HEK293 (cell line): ENCODE data around the gene RABIF.

Source experiments
- CTCF ChIA-PET: fragments of 350-600 bp; formaldehyde crosslinking; extraction: SDS; loops from one replicate; lab custom pipeline; 2021; ENCODE audit warnings: antibody characterized with exemption; lab: Yijun Ruan, JAX
- POLR2A ChIA-PET: fragments of 300-600 bp; formaldehyde crosslinking; extraction: SDS; loops from one replicate; lab custom pipeline; 2020; ENCODE audit warnings: antibody characterized with exemption, inconsistent platforms; lab: Yijun Ruan, JAX
- H3K27ac ChIP-seq: fragments of 200-500 bp; sonication (Bioruptor generic); 2 replicates; pipeline ENCODE4 v1.5.1; 2014; ENCODE audit warnings: low read depth, low read length, control low read depth, inconsistent platforms; ENCODE audit errors: extremely low read depth
- H3K36me3 ChIP-seq, 2 experiments: fragments of 200-500 bp in 1 of 2; sonication (Bioruptor generic) in 1 of 2; 1 replicate in 1 of 2; 2 replicates in 1 of 2; pipeline ENCODE4 v1.5.1; 2014 to 2017; ENCODE audit warnings: inconsistent platforms in 2 of 2, low read length in 2 of 2; ENCODE audit not compliant: control insufficient read depth in 2 of 2, insufficient read depth in 1 of 2
- H3K4me1 ChIP-seq: fragments of 200-500 bp; sonication (Bioruptor generic); 2 replicates; pipeline ENCODE4 v1.5.1; 2014; ENCODE audit warnings: mild to moderate bottlenecking, low read length, inconsistent platforms; ENCODE audit not compliant: control insufficient read depth, insufficient read depth
- H3K4me3 ChIP-seq: 2 replicates; pipeline ENCODE4 v1.5.1; 2011; ENCODE audit warnings: low read depth, mild to moderate bottlenecking, control low read depth, low read length, moderate library complexity
- H3K9me3 ChIP-seq: fragments of 200-500 bp; sonication (Bioruptor generic); 2 replicates; pipeline ENCODE4 v1.5.1; 2014; ENCODE audit warnings: low read depth, low read length, inconsistent platforms; ENCODE audit not compliant: control insufficient read depth, insufficient read depth
- BCL6B ChIP-seq: fragments of 450-650 bp; formaldehyde crosslinking; IDR thresholded peaks from 2 replicates; pipeline ENCODE4 v1.5.1; 2017; ENCODE audit warnings: missing biosample characterization, missing genetic modification characterization
- GLIS2 ChIP-seq: fragments of 450-650 bp; formaldehyde crosslinking; IDR thresholded peaks from 2 replicates; pipeline ENCODE4 v1.5.1; 2016; ENCODE audit warnings: missing biosample characterization, missing genetic modification characterization
- HOXA7 ChIP-seq: sonication (generic); formaldehyde crosslinking; IDR thresholded peaks from 2 replicates; pipeline ENCODE4 v1.8.1; 2022; ENCODE audit warnings: missing genetic modification reagents, borderline replicate concordance
- KLF1 ChIP-seq: fragments of 450-650 bp; formaldehyde crosslinking; IDR thresholded peaks from 2 replicates; pipeline ENCODE4 v1.5.1; 2016; ENCODE audit warnings: missing biosample characterization, missing genetic modification characterization
- KLF8 ChIP-seq: fragments of 450-650 bp; formaldehyde crosslinking; IDR thresholded peaks from 2 replicates; pipeline ENCODE4 v1.5.1; 2016; ENCODE audit warnings: missing biosample characterization, missing genetic modification characterization
- MEIS1 ChIP-seq: sonication (generic); formaldehyde crosslinking; IDR thresholded peaks from 2 replicates; pipeline ENCODE4 v1.8.1; 2022; ENCODE audit warnings: missing genetic modification reagents, mild to moderate bottlenecking, borderline replicate concordance
- OSR2 ChIP-seq: fragments of 450-650 bp; formaldehyde crosslinking; IDR thresholded peaks from 2 replicates; pipeline ENCODE4 v1.5.1; 2016; ENCODE audit warnings: missing biosample characterization, missing genetic modification characterization
- OVOL3 ChIP-seq: fragments of 450-650 bp; formaldehyde crosslinking; IDR thresholded peaks from 2 replicates; pipeline ENCODE4 v1.5.1; 2016; ENCODE audit warnings: missing biosample characterization, missing genetic modification characterization
- TCF7L2 ChIP-seq: IDR thresholded peaks from 2 replicates; pipeline ENCODE4 v1.6.1; 2011; ENCODE audit warnings: low read depth, mild to moderate bottlenecking, inconsistent platforms, low read length, moderate library complexity, borderline replicate concordance
- TSHZ1 ChIP-seq: fragments of 450-650 bp; formaldehyde crosslinking; IDR thresholded peaks from 2 replicates; pipeline ENCODE4 v1.5.1; 2016; ENCODE audit warnings: missing biosample characterization, missing genetic modification characterization, borderline replicate concordance
- ZBTB1 ChIP-seq: fragments of 450-650 bp; formaldehyde crosslinking; IDR thresholded peaks from 2 replicates; pipeline ENCODE4 v1.5.1; 2016; ENCODE audit warnings: missing biosample characterization, missing genetic modification characterization
- ZFP69B ChIP-seq: fragments of 450-650 bp; formaldehyde crosslinking; IDR thresholded peaks from 2 replicates; pipeline ENCODE4 v1.5.1; 2016; ENCODE audit warnings: missing biosample characterization, missing genetic modification characterization
- ZNF10 ChIP-seq: fragments of 450-650 bp; formaldehyde crosslinking; IDR thresholded peaks from 2 replicates; pipeline ENCODE4 v1.5.1; 2017; ENCODE audit warnings: missing biosample characterization, missing genetic modification characterization
- ZNF280C ChIP-seq: fragments of 450-650 bp; formaldehyde crosslinking; IDR thresholded peaks from 2 replicates; pipeline ENCODE4 v1.5.1; 2016; ENCODE audit warnings: missing biosample characterization, missing genetic modification characterization
- ZNF302 ChIP-seq: fragments of 450-650 bp; formaldehyde crosslinking; IDR thresholded peaks from 2 replicates; pipeline ENCODE4 v1.5.1; 2016; ENCODE audit warnings: missing biosample characterization, missing genetic modification characterization, low read depth
- ZNF350 ChIP-seq: fragments of 450-650 bp; formaldehyde crosslinking; IDR thresholded peaks from 2 replicates; pipeline ENCODE4 v1.5.0; 2017; ENCODE audit warnings: missing biosample characterization, mild to moderate bottlenecking, missing genetic modification characterization
- ZNF423 ChIP-seq: fragments of 450-650 bp; formaldehyde crosslinking; IDR thresholded peaks from 2 replicates; pipeline ENCODE4 v1.5.1; 2016; ENCODE audit warnings: missing biosample characterization, missing genetic modification characterization
- ZNF544 ChIP-seq: fragments of 450-650 bp; formaldehyde crosslinking; IDR thresholded peaks from 2 replicates; pipeline ENCODE4 v1.5.0; 2017; ENCODE audit warnings: missing biosample characterization, missing genetic modification characterization
- ZNF560 ChIP-seq: fragments of 450-650 bp; formaldehyde crosslinking; IDR thresholded peaks from 2 replicates; pipeline ENCODE4 v1.5.1; 2017; ENCODE audit warnings: missing biosample characterization, missing genetic modification characterization, borderline replicate concordance
- ZNF658 ChIP-seq: fragments of 450-650 bp; formaldehyde crosslinking; IDR thresholded peaks from 2 replicates; pipeline ENCODE4; 2016; ENCODE audit warnings: missing biosample characterization, missing genetic modification characterization
- ZNF747 ChIP-seq: fragments of 450-650 bp; formaldehyde crosslinking; IDR thresholded peaks from 2 replicates; pipeline ENCODE4 v1.5.1; 2016; ENCODE audit warnings: missing biosample characterization, missing genetic modification characterization
- ZNF837 ChIP-seq: fragments of 450-650 bp; formaldehyde crosslinking; IDR thresholded peaks from 2 replicates; pipeline ENCODE4 v1.5.1; 2016; ENCODE audit warnings: missing biosample characterization, missing genetic modification characterization
- TF ChIP-seq, protein P1 (sequence below): fragments of 450-650 bp; formaldehyde crosslinking; IDR thresholded peaks from 2 replicates; pipeline ENCODE4 v1.5.1; 2017; ENCODE audit warnings: missing biosample characterization, missing genetic modification characterization
- TF ChIP-seq, protein P2 (sequence below): fragments of 450-650 bp; formaldehyde crosslinking; IDR thresholded peaks from 2 replicates; pipeline ENCODE4 v1.5.1; 2016; ENCODE audit warnings: missing biosample characterization, missing genetic modification characterization

Gene RABIF

DNA sequence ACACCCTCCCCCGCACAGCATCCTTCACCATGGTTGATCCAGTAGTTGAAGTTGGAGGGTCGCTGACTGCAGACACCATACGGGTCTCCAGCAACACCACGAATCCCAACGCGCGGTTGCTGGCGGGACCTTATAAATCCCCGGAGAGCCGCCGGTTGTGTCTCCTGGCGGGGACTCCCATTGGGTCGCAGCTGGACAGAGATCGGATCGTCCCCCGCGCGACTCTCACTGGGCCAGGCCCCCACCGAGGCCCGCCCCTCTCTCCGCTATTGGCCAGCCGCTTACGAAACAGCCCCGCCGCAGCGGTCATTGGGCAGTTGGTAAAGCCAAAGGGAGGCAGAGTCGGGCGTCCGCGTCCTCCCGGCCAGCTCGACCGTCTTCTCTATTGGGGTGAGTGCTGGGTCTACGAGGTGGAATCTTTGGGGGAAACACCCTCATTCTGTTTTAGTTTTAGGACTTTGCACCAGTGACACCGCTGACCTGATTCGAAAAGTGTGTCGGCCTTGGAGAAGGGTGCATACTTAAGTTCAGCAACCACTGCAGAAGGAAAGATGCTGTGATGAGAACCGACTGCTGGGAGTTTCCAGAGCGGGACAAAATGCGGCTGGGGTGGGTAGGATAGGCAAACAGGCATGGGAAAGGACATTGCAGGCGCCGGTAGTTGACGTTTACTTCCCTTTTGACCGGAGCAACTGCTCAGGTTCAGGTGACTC, 27.4 kb downstream of the RABIF start:
- Histone ChIP-seq H3K27ac (peak overlapping the region; percentile 57; the same call in 1 of the 2 replicates), H3K36me3 (peaks cover 0 to 9% of the 10 kb centered on the region in 2 experiments; a peak in 1 of 3 replicates), H3K9me3 (no peaks in the 10 kb centered on the region), H3K4me1 (peaks cover 3% of the 10 kb centered on the region), H3K4me3 (peak overlapping the region; percentile 68)
- ChIA-PET POLR2A (interaction anchor here (0.5 to 3.7 kb wide), 15 partner anchors 10 to 1307 kb away, joined by 3 to 15 read pairs (median 5); partner anchors contain the start of genes KDM5B, KLHL12, PCAT6 and RABIF), CTCF (interaction anchor here (0.6 to 1.5 kb wide), 5 partner anchors 9 to 748 kb away, joined by 3 to 4 read pairs (median 3); partner anchors contain the start of gene KLHL12)
- TF ChIP-seq KLF8 (no peak), ZNF350 (no peak), OSR2 (no peak), BCL6B (tag by site-specific recombination) (no peak), ZNF280C (tag by site-specific recombination) (no peak), KLF1 (tag by site-specific recombination) (no peak), MEIS1 (CRISPR knock-in tag) (no peak), ZNF423 (tag by site-specific recombination) (peak; percentile 90), ZBTB1 (tag by site-specific recombination) (no peak), OVOL3 (tag by site-specific recombination) (no peak), GLIS2 (peak; percentile 88), ZNF658 (tag by site-specific recombination) (no peak), ZFP69B (tag by site-specific recombination) (no peak), ZNF302 (tag by site-specific recombination) (no peak), HOXA7 (no peak), TSHZ1 (tag by site-specific recombination) (no peak), ZNF837 (tag by site-specific recombination) (no peak), ZNF747 (tag by site-specific recombination) (no peak), ZNF544 (tag by site-specific recombination) (no peak), ZNF560 (tag by site-specific recombination) (no peak), ZNF10 (tag by site-specific recombination) (no peak; the same call in none of the 2 replicates), TCF7L2 (no peak)
- TF ChIP-seq, protein P1, sequence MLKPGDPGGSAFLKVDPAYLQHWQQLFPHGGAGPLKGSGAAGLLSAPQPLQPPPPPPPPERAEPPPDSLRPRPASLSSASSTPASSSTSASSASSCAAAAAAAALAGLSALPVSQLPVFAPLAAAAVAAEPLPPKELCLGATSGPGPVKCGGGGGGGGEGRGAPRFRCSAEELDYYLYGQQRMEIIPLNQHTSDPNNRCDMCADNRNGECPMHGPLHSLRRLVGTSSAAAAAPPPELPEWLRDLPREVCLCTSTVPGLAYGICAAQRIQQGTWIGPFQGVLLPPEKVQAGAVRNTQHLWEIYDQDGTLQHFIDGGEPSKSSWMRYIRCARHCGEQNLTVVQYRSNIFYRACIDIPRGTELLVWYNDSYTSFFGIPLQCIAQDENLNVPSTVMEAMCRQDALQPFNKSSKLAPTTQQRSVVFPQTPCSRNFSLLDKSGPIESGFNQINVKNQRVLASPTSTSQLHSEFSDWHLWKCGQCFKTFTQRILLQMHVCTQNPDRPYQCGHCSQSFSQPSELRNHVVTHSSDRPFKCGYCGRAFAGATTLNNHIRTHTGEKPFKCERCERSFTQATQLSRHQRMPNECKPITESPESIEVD (tag by site-specific recombination): no peak
- TF ChIP-seq, protein P2, sequence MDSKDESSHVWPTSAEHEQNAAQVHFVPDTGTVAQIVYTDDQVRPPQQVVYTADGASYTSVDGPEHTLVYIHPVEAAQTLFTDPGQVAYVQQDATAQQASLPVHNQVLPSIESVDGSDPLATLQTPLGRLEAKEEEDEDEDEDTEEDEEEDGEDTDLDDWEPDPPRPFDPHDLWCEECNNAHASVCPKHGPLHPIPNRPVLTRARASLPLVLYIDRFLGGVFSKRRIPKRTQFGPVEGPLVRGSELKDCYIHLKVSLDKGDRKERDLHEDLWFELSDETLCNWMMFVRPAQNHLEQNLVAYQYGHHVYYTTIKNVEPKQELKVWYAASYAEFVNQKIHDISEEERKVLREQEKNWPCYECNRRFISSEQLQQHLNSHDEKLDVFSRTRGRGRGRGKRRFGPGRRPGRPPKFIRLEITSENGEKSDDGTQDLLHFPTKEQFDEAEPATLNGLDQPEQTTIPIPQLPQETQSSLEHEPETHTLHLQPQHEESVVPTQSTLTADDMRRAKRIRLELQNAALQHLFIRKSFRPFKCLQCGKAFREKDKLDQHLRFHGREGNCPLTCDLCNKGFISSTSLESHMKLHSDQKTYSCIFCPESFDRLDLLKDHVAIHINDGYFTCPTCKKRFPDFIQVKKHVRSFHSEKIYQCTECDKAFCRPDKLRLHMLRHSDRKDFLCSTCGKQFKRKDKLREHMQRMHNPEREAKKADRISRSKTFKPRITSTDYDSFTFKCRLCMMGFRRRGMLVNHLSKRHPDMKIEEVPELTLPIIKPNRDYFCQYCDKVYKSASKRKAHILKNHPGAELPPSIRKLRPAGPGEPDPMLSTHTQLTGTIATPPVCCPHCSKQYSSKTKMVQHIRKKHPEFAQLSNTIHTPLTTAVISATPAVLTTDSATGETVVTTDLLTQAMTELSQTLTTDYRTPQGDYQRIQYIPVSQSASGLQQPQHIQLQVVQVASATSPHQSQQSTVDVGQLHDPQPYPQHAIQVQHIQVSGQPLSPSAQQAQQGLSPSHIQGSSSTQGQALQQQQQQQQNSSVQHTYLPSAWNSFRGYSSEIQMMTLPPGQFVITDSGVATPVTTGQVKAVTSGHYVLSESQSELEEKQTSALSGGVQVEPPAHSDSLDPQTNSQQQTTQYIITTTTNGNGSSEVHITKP (tag by site-specific recombination): peak; percentile 54; the same call in 1 of the 2 replicates
